GM12892 (cell line): Measurements from ENCODE around the gene GALT.
A peak's percentile ranks its signal among the peaks of the same experiment; 100 is the strongest.

Experiments
- DNase-seq: peaks from one replicate; pipeline ENCODE4 v3.0.0; 2011; ENCODE audit not compliant: insufficient read length
- FAIRE-seq: peaks from 2 replicates; lab custom pipeline; 2011; peaks lifted over from hg19 to GRCh38; lab: Jason Lieb, UNC
- POLR2A ChIP-seq: IDR thresholded peaks from 2 replicates; pipeline ENCODE4 v1.6.1; 2011; ENCODE audit warnings: low read depth, low read length, control low read depth
- POLR2AphosphoS5 ChIP-seq: IDR thresholded peaks from 2 replicates; pipeline ENCODE4 v1.6.1; 2011; ENCODE audit warnings: low read depth, low read length, control low read depth
- TAF1 ChIP-seq: IDR thresholded peaks from 2 replicates; pipeline ENCODE4 v1.6.1; 2011; ENCODE audit warnings: low read depth, mild to moderate bottlenecking, control low read depth, low read length, borderline replicate concordance

GALT gene

GRCh38 chr9:34642679-34643078, 3.8 kb upstream of the GALT start:
- FAIRE-seq (no peak), DNase-seq (no peak)
- TF ChIP-seq TAF1 (no peak), POLR2A (no peak), POLR2AphosphoS5 (no peak)

- no peak for TF ChIP-seq POLR2AphosphoS5
- no peak for TF ChIP-seq POLR2A
- no peak for TF ChIP-seq TAF1
- FAIRE-seq (no peak), DNase-seq (no peak)
These were observed 1.6 kb upstream of the GALT start for GRCh38 chr9:34644766-34645314.

GRCh38 chr9:34647084-34647403, 569 bp downstream of the GALT start:
- no peak for DNase-seq
- no peak for TF ChIP-seq POLR2AphosphoS5
- peak; percentile 65 for FAIRE-seq

GRCh38 chr9:34647651-34648050, 1.2 kb downstream of the GALT start:
- TF ChIP-seq POLR2A (no peak), POLR2AphosphoS5 (no peak), TAF1 (no peak)
- no peak for FAIRE-seq

GRCh38 chr9:34648673-34649072, 2.2 kb downstream of the GALT start:
- DNase-seq (no peak), FAIRE-seq (no peak)
- TF ChIP-seq POLR2A (no peak), POLR2AphosphoS5 (no peak), TAF1 (no peak)

More at GRCh38 chr9:34647651-34648050, 1.2 kb downstream of the GALT start:
- no peak for DNase-seq

- FAIRE-seq (no peak), DNase-seq (no peak)
- TF ChIP-seq POLR2AphosphoS5 (no peak), POLR2A (no peak), TAF1 (no peak)
These were observed 4.3 kb downstream of the GALT start for GRCh38 chr9:34650816-34651215.

- TF ChIP-seq TAF1 (no peak), POLR2A (no peak), POLR2AphosphoS5 (no peak)
These were observed 4.8 kb downstream of the GALT start for GRCh38 chr9:34651321-34651720.

GRCh38 chr9:34651876-34652601, 5.6 kb downstream of the GALT start, which contains the start of gene IL11RA:
IL11RA (plus strand) TSS chr9:34652185; CDS start chr9:34655218, 3,033 bp downstream.
- TF ChIP-seq TAF1 (no peak), POLR2AphosphoS5 (peak; percentile 40; the same call in 1 of the 2 replicates)
- DNase-seq (no peak), FAIRE-seq (no peak)

More at GRCh38 chr9:34651321-34651720, 4.8 kb downstream of the GALT start:
- no peak for DNase-seq
- FAIRE-seq = no peak

GRCh38 chr9:34652602-34653000, 6.1 kb downstream of the GALT start:
- FAIRE-seq = no peak
- DNase-seq = no peak

GRCh38 chr9:34653151-34654072, 6.9 kb downstream of the GALT start:
- no peak for TF ChIP-seq POLR2A
- TF ChIP-seq TAF1 = no peak
- no peak for TF ChIP-seq POLR2AphosphoS5
- no peak for FAIRE-seq

More at GRCh38 chr9:34652602-34653000, 6.1 kb downstream of the GALT start:
- TF ChIP-seq POLR2A = no peak
- no peak for TF ChIP-seq TAF1
- TF ChIP-seq POLR2AphosphoS5 = no peak

GRCh38 chr9:34654323-34655051, 8.0 kb downstream of the GALT start:
- no peak for TF ChIP-seq POLR2A
- no peak for TF ChIP-seq POLR2AphosphoS5
- TF ChIP-seq TAF1 = no peak
- FAIRE-seq (no peak), DNase-seq (no peak)

More at GRCh38 chr9:34653151-34654072, 6.9 kb downstream of the GALT start:
- no peak for DNase-seq
